ENCODE data around the gene YAP1.

Gene YAP1

DNA sequence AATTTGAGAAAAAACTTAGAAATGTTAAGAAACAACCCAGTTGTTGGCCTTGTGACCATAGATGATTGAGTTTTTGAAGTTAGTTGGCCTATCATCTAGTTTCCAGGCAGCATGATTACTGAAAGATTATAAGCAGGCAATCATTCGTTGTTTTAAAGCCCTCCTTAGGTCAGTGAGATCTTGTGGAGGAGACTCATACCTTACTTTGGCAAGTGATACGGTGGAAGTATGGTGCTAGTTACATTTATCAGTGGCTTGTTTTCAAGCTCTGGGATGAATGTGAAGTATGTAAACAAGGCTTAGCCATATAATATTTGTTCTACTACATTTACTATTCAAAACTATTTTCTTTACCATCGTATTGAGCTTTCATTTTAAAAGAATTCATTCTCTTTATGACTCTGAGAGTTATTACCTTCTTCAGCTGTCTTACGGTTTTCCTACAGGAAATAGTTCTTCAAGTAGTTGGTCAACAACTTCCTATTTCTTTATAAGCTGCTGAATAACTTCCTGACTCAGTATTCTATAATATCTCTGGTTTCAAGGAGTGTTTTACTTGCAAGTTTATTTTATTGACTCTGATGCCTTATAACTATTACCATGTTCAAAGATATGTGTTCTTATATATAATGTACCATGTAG is 7.3 kb downstream of the YAP1 start:
- DNase-seq: no peak

- DNase-seq: no peak
Measured at GRCh38 chr11:102118937-102119336, 8.7 kb downstream of the YAP1 start.

- no peak for DNase-seq
Measured at GRCh38 chr11:102119997-102120396, 9.8 kb downstream of the YAP1 start.

- DNase-seq: no peak
Measured at GRCh38 chr11:102120437-102120973, 10.3 kb downstream of the YAP1 start.

- DNase-seq: no peak
Measured at GRCh38 chr11:102121329-102121728, 11.1 kb downstream of the YAP1 start.

GRCh38 chr11:102134597-102134996 is 24.4 kb downstream of the YAP1 start:
- no peak for DNase-seq

- DNase-seq: no peak
Measured at GRCh38 chr11:102135256-102135655, 25.0 kb downstream of the YAP1 start.

DNA sequence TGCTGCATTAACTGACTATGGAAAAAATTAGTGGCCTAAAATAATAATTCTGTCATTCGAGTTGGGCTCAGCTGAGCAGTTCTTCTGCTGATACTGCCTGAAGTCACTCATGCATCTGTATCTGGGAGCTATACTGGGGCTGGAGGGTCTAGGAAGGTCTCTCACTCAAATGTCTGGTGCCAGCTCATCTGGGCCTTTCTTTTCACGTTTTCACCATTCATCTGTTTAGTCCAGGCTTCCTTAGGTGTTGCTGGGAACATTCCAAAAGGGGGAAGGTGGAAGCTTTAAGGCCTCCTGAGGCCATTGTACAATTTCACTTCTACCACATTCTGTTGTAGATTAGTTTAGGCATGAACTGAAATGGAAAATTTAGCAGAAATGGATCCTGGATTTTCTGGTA is 28.0 kb downstream of the YAP1 start:
- no peak for DNase-seq

DNA sequence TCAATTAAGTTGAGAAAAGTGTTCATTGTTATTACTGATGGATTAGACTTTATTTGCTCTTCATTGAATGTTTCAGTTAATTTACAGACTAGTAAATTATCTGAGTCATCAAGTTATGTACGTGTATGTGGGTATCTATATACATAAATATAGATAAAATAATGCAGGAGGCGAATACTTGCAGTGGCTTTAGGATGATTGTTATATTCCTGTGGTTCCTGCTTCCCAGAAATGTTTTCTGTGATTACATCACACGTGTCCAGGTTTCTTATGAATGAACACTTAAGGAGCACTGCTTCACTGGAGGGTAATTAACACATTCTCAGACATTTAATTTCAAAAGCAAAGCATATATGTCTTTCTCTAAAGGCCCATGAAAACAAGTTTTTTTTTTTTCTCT is 28.4 kb downstream of the YAP1 start:
- DNase-seq: no peak

DNA sequence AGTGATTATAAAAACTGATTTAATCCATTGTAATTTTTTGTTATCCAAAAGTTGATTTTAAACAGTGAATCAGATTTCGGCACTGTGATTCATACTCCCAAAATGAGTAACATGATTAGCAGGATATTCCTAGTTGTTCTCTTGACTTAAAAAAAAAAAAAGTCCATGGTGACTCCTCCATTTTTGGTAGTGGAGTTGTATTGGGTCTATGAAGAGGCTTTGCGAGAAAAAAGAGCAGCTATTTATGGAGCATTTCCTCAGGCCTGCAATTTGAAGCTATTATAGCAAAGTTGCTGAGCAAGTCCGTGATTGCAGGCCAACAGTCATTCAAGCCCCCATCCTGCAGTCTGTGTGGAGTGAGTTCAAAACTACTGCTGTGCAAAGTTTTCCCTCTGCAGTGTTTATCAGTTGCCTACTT is 28.8 kb downstream of the YAP1 start:
- no peak for DNase-seq

DNA sequence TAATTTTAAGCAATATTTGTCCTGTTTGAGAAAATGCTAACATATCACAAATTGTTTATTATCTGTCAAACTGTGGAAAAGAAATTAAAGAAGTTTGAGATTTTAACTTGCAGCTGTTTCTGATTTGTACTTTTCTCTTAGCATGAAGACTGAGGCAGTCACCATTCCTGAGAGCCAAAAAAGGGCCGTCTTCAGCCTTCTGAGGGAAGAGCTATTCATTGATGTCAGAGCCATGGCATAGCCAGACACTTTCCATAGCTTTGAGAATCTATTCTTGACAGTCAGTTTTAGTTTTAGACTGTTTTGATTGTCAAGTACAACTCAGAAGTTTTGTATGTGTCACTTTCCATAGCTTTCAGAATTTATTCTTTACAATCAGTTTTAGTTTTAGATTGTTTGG is 32.1 kb downstream of the YAP1 start:
- no peak for DNase-seq

GRCh38 chr11:102143867-102144266 is 33.6 kb downstream of the YAP1 start:
- no peak for DNase-seq

GRCh38 chr11:102144357-102145355 is 34.4 kb downstream of the YAP1 start:
- no peak for DNase-seq

- DNase-seq: no peak
Measured at GRCh38 chr11:102147015-102147414, 36.8 kb downstream of the YAP1 start.

DNA sequence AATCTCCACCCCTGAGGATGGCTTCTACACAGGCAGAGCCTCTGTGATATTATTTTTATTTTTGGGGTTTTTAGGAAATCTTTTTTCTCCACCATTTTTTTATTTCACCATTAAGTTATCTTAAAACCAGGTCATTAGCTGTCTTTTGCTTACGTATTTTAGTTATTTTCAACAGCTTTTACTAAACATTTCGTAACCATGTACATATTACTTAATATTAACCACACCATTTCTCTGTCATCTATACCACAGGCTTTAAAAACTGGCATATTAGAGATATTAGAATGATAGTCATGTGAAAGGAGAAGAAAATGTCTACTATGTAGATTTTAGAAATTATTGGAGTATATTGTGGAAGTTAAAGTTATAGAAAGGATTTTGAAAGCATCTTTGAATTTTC is 37.4 kb downstream of the YAP1 start:
- DNase-seq: no peak

DNA sequence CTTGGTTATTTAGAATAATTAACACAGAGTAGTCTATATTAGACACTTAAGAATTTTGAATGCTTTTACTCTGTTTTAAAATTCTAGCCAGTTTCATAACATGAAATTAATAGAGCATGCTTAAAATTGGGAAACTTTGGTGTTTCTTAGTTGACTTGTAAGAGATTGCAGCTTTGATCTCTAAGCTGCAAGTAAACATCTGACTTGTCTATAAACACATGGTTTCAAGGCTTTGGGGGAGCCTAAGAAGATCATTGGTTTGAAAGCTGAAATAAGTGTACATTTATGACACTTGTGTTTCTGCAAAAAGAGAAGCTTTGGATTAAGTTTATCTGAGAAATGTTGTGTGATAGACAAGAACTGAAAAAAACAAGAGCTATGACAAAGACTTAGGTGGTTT is 37.8 kb downstream of the YAP1 start:
- no peak for DNase-seq

- no peak for DNase-seq
Measured at GRCh38 chr11:102151784-102152525, 41.7 kb downstream of the YAP1 start.

GRCh38 chr11:102153082-102153481 is 42.8 kb downstream of the YAP1 start:
- DNase-seq: no peak

- no peak for DNase-seq
Measured at GRCh38 chr11:102154806-102155205, 44.6 kb downstream of the YAP1 start.

DNA sequence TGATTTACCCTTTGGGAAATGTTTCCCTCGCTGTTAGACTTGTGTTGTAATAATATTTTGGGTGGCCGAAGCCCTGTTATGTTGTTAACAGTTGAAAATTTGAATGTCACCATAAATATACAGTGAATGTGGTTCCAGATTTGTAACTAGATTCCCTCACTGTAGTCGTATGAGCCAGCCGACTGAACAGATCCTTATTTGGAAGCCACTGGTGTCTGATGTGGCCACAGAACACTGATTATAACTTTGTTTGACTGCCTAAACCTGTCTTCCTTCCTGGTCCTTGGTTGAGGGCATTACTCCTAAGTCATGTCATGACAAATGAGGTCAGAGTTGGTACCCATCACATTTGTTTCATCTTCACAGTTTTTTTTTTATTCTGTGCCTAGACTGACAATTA is 45.4 kb downstream of the YAP1 start:
- no peak for DNase-seq

- no peak for DNase-seq
Measured at GRCh38 chr11:102157219-102157618, 47.0 kb downstream of the YAP1 start.

DNA sequence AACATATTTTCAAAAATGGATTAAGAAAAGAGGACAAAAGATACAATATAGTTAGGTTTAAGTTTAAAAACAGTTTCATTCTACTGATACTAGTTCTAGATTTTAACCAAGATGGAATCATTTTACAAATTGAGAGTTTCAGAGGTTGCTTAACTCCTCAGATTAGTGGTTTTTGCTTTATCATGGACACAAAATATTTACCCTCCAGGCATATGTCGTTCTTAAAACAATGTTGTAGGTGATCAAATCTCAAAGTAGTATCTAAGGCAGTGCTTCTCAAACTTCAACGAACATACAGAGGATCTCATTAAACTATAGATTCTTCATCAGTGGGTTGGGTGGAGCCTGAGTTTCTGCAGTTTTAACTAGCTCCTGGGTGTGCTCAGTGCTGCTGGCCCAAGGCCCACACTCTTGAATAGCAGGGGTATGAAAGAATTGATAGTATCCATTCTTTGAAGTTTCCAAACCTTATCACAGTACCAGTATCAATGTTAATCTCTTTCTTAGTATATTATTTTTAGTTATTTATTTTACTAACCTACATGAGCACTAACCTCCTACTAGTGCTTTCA is 48.0 kb downstream of the YAP1 start:
- DNase-seq: no peak

- DNase-seq: no peak
Measured at GRCh38 chr11:102163368-102163767, 53.1 kb downstream of the YAP1 start.
